HG02571 (cell line): ENCODE measurements around the gene AP3D1.
A peak's percentile ranks its signal among the peaks of the same experiment; 100 is the strongest.
"Not testable (repeated sequence)": the region's sequence is repeated elsewhere in the genome, so short reads cannot be mapped to it uniquely, and the experiment has no call there.

ENCODE experiments used
- ATAC-seq: cut with Tn5 transposase; IDR thresholded peaks from one replicate; pipeline ENCODE4 v1.9.1; 2021; ENCODE audit warnings: mild to moderate bottlenecking, moderate library complexity; ENCODE audit not compliant: unreplicated experiment

AP3D1 gene

GRCh38 chr19:2157452-2157851 is 6.1 kb upstream of the AP3D1 start:
- ATAC-seq, result no peak

- ATAC-seq, result no peak
Observed at GRCh38 chr19:2154587-2155075, 3.3 kb upstream of the AP3D1 start.

- peak; percentile 12 for ATAC-seq
Observed at GRCh38 chr19:2150794-2151338, 500 bp downstream of the AP3D1 start.

- ATAC-seq, result no peak
Observed at GRCh38 chr19:2149980-2150793, 1.2 kb downstream of the AP3D1 start.

- no peak for ATAC-seq
Observed at GRCh38 chr19:2148482-2149135, 2.8 kb downstream of the AP3D1 start.

GRCh38 chr19:2145831-2146241 is 5.5 kb downstream of the AP3D1 start:
- no peak for ATAC-seq

- ATAC-seq, result no peak
Observed at GRCh38 chr19:2144190-2144589, 7.2 kb downstream of the AP3D1 start.

- ATAC-seq, result no peak
Observed at GRCh38 chr19:2142173-2142829, 9.1 kb downstream of the AP3D1 start.

- no peak for ATAC-seq
Observed at GRCh38 chr19:2140138-2140569, 11.2 kb downstream of the AP3D1 start.

GRCh38 chr19:2139385-2140137 is 11.8 kb downstream of the AP3D1 start:
- no peak for ATAC-seq

- ATAC-seq, result no peak
Observed at GRCh38 chr19:2138061-2138728, 13.2 kb downstream of the AP3D1 start.

- no peak for ATAC-seq
Observed at GRCh38 chr19:2136796-2137195, 14.6 kb downstream of the AP3D1 start.

- no peak for ATAC-seq
Observed at GRCh38 chr19:2135474-2136402, 15.6 kb downstream of the AP3D1 start.

GRCh38 chr19:2132731-2133490 is 18.5 kb downstream of the AP3D1 start:
- ATAC-seq, result no peak

GRCh38 chr19:2132191-2132590 is 19.2 kb downstream of the AP3D1 start:
- ATAC-seq, result no peak

- ATAC-seq, result not testable (repeated sequence)
Observed at GRCh38 chr19:2131012-2131975, 20.1 kb downstream of the AP3D1 start.
